Middle frontal gyrus (tissue), 1 donor: Measurements from ENCODE around the gene THBD.

ENCODE experiments used
- DNase-seq: peaks from one replicate; pipeline ENCODE4 v3.0.0-alpha.2; 2015; ENCODE audit warnings: low spot score; ENCODE audit errors: extremely low spot score

THBD gene

DNA sequence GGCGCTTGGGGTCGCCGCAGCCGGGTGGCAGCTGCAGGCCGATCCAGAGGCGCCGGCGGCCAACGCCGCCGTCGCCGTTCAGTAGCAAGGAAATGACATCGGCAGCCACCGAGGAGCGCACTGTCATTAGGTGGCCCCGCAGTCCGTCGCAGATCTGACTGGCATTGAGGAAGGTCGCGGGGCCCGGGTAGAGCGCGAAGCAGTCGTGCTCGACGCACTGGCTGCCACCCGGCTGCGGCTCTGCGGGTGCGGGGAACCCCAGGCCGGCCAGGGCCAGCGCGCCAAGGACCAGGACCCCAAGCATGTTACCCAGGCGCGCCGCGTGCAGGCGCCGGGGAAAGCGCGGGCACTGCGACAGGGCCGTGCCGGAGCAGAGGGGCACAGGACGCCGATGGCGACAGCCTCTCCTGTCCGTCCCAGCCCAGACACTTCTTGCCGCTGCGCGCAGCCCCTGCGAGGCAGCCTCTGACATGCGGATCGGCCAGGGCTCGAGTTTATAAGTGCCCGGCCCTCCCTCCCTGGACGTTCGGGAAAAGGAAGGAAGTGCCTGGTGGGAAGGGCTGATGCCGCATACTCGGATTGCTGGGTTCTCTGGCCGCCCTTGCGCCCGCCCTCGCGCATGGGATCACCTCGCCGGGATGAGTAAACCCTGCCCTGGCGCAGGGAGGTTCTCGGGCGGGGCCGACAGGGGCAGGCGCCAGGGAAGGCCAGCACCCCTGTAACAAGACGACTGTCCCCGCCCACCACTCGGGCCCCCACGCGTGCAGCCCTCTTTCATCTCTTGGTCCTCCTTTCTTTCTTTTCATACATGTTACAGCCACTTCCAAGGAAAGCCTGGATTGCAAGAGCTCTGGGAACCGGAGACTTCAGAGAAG is at the start of gene THBD:
Gene THBD, minus strand, starts transcription at position 472 of the 875 bp plus-strand sequence. Its CDS starts 168 bp downstream, at position 304.
- no peak for DNase-seq

DNA sequence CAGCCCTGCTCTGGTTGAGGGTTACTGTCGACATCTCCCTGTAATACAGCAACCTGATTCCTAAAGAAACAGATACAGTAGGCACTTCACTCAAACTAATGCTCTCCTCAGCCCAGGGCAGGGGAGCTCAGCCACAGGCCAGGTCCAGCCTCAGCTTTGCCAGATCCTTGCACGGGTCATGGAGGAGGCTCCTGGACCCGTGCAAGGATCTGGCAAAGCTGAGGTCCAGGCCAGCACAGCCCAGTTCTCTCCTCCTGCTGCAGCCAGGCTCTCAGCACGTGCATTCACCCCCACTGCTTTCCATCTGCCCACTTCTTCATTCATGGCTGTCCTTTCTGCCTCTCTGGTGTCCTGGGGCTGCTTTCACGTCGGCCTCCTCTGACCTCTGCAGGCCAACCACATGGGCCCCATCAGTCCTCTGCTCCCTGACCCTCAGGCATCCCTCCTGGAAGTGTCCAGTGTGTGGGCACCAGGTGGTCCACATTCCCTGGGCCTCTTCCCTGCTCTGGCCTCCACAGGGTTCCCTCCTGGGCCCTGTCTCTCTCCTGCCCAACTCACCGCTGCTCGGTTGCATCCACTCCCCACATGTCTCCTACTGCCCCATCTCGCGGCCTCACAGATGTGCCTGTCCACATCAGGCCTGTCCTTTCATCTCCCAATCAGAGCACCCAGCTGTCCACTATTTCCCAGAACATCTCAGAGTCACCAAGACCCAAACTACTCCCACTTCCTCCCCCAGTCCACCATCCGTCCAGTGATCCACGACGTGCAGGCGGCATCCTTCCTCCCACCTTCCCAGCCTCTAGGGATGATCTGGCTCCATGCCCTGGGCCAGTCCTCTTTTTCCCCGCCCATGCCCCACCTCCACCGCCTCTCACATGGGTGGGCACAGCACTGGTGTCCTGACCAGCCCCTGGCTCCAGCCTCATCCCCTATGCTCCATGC is 48.4 kb upstream of the THBD start:
- DNase-seq, result no peak

GRCh38 chr20:23096986-23097520 is 47.6 kb upstream of the THBD start:
- DNase-seq, result no peak

DNA sequence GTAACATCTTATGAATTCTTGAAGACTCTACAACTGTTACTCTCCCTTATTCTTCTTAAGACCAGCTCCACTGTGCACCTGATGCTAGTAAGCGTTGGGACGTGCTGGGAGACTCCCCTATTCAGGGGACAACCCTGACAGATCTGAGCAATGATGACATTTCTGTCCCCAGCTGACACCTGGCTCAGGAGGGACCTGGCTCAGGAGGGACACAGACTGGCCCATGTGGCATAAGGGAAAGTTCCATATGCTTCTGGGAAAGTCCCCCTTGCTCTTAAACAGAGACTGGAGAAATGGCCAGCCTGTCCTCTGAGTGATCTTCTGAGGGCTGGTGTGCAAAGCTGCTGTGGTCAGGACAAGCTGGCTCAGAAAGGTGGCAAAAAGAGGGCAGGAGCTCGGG is 46.6 kb upstream of the THBD start:
- no peak for DNase-seq

DNA sequence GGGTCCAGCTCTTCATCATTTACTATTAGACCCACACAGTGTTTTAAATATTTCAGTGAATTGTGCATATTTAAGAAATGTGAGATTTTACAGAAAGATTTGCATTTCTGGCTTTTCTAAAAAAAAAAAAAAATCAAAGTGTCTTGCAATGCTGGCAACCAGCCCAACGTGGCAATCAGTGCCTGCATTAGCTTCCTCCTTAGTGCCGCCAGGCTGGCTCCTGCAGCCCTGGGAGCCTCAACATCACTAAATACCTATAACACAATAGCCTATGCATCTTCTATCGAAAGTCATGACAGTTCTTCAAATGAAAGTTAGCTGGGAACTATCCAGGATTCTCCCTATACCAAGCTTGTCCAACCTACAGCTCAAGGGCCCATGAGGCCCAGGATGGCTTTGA is 46.0 kb upstream of the THBD start:
- no peak for DNase-seq

DNA sequence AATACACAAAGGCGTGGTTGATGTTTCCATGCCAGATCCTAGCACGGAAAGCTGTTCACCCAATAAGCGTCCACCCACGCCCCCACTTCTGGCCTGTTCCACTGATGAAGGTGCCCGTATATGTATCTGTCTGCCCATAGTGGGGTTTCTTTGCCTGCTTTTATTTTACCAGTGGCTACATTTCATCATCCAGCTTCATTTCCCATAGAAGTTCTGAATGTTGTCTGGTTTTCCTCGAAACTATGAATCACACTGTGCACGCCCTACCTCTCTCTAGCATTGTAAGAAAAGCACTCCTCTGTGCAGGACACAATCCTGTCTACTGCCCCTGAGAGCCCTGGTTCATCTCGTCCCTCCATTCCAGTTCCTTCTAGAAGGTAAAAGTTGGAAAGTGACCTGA is 45.5 kb upstream of the THBD start:
- DNase-seq, result no peak

- DNase-seq, result no peak
These were observed 44.9 kb upstream of the THBD start for GRCh38 chr20:23094213-23094896.

GRCh38 chr20:23093613-23094012 is 44.1 kb upstream of the THBD start:
- DNase-seq, result no peak

DNA sequence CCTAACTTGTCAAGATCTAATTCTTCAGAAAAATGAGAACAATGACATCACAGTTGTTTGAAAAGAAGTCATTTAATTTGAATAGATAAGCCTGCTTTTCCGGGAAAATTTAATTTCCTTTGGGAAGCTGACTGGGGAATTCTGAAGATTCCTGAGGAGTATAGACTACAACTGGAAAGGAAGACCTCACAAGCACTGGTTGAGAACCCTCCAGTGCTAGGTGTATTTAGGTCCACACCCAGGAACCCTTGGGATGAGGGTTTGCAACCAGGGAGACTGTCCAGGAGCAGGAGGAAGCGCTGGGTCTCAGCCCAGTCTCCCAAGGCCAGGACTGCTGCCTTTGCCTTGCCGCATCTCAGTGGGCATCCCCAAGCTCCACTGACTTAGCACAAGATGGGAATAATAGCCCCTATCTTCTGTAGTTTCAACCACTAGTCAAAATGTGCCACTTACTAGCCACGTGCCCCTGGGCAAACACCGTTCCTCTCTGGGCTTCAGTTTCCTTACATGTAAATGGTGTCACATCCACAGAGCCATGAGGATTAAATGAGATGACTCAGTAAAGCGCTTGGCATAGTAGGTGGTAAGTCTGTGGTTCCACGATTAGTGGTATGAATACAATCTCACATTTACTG is 43.5 kb upstream of the THBD start:
- DNase-seq, result no peak

GRCh38 chr20:23092384-23092756 is 42.9 kb upstream of the THBD start:
- no peak for DNase-seq

DNA sequence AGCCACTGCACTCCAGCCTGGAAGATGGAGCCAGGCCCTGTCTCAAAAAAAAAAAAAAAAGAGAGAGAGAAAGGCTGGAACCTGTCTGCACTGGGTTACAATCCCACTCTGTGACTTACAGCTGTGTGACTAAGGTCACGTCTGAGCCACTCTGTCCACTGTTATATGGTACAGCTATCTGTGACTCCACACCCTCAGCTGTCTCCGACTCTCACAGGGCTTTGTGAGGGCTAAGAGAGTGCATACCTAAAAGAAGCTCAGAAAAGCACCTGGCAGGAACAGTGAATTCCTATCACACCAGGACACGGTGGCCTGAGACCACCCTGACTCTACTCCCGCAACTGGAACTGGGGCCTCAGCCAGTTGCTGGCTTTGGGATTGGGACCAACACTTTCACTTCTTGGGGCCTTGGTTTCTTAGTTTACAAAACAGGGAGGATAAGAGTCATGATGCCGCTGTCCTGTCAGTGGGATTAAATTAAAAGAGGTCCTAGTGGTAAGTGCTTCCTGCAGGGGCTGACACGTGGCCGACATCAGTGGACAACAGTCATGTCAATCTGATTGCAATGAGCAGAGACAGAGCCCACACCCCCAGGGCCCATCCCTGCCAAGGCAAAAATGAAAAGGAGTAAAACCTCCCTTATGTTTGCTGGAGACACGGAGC is 42.4 kb upstream of the THBD start:
- no peak for DNase-seq

GRCh38 chr20:23090878-23091277 is 41.4 kb upstream of the THBD start:
- no peak for DNase-seq

- no peak for DNase-seq
These were observed 40.7 kb upstream of the THBD start for GRCh38 chr20:23090147-23090546.

DNA sequence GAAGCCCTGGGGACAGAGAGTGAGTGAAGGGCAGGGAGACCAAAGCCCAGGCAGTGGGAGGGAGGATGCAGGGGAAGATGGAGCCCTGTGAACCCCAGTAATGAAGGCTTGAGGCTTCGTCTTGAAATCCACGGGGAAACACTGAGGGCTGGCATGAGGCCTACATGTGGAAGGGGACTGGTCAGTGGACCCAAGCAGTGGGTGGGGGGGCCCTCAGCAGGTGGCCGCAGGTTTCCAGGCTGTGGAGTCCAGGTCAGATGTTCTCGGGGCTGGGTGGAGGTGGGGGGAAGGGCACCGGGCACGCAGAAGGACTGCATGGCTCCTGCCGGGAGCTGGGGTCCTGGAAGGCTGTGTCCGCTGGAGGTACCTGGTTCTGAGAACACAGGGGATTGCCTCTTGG is 39.4 kb upstream of the THBD start:
- DNase-seq, result no peak

DNA sequence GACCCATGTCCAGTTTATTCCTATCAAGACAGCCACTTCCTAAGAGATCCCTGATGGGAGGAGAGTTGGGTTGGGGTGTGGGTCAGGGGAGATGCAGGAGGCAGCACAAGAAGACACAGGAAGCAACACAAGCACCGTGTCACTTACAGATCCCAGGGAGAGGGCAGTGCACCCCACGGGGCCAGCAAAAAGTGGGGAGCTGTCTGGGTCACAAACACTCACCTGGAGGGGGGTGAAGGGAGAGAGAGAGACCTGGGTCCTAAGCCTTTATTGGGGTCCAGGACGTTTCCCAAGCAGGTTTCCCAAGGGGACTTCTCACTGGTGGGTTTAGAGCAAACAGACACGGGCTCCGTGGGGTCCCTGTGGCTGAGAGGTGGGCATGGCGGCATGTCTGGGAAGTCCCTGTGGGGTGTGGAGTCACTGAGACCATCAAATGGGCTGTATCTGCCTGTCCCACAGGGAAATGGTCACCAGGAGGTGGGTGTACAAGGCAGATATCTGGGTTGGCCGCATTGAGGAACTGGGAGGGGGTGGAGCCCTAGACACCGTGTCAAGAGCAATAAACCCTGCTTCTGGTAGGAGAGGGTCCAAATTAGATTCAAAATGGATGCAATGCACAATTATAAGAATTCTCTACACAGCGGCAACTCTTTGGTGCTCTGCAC is 38.2 kb upstream of the THBD start:
- DNase-seq, result no peak

DNA sequence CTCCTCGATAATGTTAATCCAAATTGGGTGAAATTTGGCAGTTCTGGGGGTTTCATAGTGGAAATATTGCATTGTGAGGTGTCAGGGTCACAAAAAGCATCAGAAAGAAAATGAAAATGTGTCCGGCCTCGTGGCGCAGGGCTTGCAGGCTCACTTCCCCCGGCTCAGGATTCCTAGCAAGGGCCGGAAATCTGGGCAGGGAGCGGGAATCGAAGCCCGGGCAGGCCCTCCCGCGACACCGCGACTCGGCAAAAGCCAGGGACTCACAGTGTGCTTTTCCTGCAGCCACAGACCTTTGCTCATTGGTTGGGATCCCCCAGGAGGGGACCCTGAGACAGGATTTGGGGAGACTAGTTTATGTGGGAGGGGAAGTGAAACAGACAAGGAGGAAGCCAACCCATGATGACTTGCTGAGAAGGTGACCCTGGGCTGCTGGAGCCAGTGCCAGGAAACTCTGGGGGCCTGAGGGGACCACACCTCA is 37.5 kb upstream of the THBD start:
- no peak for DNase-seq

- no peak for DNase-seq
These were observed 36.6 kb upstream of the THBD start, which contains the start of gene CD93 for GRCh38 chr20:23086056-23086566. Gene CD93, minus strand, starts transcription at chr20:23086324. Its CDS starts 132 bp downstream, at chr20:23086192.

GRCh38 chr20:23085436-23086055 is 36.1 kb upstream of the THBD start:
- no peak for DNase-seq

DNA sequence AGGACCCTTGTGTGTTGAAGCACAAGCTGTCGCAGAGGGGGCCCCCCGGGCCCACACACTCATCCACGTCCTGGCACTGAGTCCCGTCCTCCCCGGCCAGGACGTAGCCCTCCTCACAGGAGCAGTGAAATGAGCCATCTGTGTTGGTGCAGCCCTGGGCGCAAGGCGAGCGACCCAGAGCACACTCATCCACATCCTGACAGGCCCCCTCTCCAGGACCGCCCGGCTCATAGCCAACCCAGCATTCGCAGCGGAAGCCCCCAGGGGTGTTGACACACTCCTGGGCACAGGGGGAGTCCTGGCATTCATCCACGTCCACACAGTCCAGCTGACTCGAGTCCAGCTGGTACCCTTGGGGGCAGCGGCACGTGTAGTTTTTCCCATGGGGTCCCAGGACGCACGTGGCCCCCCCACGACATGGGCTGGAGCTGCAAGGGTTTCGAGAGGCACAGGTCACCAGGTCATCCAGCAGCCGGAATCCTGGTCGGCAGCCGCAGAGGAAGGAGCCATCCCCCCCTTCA is 35.4 kb upstream of the THBD start:
- DNase-seq, result no peak
